NCI-H2029 treated with DMSO at 0.1 percent for 48 hours (cell line): ENCODE data around the gene PRKG1.
"Not testable (repeated sequence)": the region's sequence is repeated elsewhere in the genome, so short reads cannot be mapped to it uniquely, and the experiment has no call there.

ENCODE experiments used
- DNase-seq: peaks from one replicate; lab custom pipeline; 2025; lab: John Stamatoyannopoulos, UW

The PRKG1 gene

DNA sequence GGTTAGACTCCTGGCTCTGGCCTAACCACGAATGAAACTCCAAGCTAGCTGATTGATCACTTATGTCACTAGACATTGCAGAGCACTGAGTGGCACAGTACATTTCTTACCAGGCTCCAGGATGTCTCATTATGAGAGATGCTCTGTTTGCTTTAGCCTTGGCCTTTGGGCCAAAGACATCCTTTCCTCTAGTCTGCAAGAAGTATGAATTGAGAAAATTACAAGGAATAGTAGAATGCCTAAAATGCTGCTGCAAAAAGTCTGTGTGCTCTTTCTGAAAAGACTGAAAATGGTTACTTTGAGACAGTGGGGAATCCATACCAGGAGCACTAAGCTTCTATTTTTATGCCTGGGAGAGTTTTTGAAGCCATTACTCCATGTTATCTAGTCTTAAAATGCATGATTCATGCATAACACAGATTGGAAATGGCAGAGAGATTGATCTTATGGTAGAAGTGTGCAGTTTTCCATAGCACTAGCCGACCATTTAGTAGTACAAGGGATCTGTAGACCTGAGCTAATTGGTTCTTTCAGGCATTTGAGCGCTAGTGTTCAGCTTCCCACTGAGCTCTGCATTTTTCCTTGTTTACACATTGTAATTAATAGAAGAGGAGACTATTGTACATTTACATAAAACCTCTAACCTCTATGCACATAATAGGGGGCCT is 303.8 kb downstream of the PRKG1 start:
- DNase-seq = no peak

- DNase-seq = no peak
Measured at GRCh38 chr10:51382181-51382580, 307.9 kb downstream of the PRKG1 start.

DNA sequence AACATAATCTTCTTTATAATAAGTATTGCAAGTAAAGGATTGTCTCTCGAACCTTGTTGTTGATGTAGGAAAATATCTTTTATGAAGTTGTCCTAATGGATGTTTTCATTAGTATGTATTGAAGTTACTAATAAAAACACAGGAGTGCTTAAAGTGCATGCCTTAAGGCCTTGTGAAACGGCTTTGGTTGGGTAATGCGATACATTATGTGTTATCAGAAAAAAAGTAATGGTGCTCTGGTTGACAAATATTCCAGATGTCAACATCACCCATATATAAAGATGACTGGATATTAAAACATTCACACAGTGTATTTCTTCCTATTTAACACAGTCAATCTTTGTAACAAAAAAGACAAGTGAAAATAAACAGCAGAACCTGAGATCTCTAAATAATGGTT is 310.7 kb downstream of the PRKG1 start:
- DNase-seq = no peak

GRCh38 chr10:51386248-51386885 is 312.1 kb downstream of the PRKG1 start:
- no peak for DNase-seq

- no peak for DNase-seq
Measured at GRCh38 chr10:51389415-51390321, 315.4 kb downstream of the PRKG1 start.

GRCh38 chr10:51393006-51393405 is 318.7 kb downstream of the PRKG1 start:
- DNase-seq = not testable (repeated sequence)

DNA sequence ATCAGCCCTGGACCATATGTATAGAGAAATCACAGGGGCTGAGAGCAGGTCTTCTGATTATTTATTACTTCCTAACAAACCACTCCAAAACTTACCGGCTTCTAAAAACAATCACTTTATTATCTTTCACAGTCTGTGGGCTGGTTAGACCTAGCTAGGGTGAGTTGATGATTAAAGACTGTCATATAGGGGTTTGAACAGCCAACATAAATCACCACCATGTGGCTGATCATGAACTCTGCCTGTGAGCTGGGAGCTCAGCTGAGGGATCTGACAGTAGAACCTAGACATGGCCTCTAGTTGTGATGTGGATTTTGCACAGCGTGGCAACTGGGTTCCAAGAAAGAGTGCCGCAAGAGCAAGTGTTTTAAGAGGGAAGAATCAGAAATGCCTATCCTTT is 319.8 kb downstream of the PRKG1 start:
- no peak for DNase-seq

GRCh38 chr10:51397244-51397643 is 323.0 kb downstream of the PRKG1 start:
- no peak for DNase-seq

- DNase-seq = no peak
Measured at GRCh38 chr10:51397695-51398094, 323.4 kb downstream of the PRKG1 start.

- DNase-seq = no peak
Measured at GRCh38 chr10:51399840-51400239, 325.6 kb downstream of the PRKG1 start.

DNA sequence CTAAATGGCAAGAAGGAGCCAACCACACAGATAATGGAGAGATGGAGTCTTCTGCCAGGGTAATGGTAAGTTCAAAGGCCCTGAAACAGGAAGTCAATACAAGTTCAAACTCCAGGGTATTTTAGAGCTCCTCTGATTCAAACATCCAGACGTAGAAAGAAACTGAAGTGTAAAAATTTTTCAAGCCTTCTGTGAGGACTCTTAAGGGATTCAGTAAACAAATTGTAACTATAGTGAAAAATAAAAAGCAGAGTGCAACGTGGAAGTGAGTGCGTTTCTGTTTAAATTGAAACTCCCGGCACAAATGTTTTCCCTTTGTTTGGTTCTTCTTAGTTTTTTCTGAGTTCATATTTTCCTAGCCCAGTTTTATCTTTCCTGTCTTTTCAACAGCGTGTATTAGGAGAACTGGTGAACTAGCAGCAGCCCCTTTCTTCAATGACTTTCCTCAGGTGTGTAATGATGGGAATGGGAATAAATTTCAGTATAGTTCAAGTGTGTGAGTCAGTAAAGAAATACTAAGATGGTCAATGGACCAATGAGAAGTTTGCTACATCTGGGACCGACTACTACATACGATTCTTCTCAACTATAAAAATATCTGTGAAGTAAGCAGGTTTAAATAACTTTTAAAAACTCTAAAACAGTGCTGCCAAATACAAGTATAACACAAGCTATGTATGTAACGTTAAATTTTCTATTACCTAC is 326.3 kb downstream of the PRKG1 start:
- no peak for DNase-seq

GRCh38 chr10:51403521-51403920 is 329.2 kb downstream of the PRKG1 start:
- no peak for DNase-seq

DNA sequence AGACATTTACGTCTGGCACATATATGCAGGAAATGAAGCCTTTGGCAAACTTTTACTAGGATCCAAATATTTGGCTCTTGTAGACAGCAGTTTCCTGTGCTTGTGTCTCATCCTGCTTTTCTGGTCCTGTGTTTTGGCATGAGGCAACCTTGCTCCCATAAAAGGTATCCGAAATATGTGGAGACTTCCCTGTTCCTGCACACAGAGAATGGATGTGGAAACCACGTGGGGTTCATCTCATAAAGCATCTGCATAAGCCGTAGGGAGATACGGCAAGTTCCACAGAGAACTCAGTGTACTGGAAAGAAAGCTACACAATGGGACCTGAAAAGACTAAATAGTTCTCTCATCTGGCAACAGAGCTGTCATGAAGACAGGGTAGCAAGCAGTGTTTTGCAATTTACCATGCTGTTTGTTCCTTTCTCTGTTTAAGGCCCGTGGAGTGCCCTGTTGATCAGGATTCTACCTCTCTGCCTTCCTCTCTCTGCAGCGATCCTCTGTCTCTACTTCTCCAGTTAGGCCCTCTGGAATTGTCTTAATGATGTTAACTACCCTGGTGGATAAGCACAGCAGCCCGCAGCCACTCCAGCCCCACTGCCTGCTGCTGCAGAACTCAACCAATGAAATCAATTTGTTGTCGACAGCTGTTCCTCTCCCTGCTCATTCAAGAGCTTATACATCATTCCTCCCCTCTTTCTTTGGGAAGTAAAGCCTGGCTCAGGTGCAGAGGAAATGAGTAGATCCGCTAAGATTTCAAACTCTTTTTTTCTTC is 331.5 kb downstream of the PRKG1 start:
- no peak for DNase-seq

GRCh38 chr10:51406581-51406980 is 332.3 kb downstream of the PRKG1 start:
- DNase-seq = no peak

GRCh38 chr10:51416494-51416893 is 342.2 kb downstream of the PRKG1 start:
- DNase-seq = no peak

DNA sequence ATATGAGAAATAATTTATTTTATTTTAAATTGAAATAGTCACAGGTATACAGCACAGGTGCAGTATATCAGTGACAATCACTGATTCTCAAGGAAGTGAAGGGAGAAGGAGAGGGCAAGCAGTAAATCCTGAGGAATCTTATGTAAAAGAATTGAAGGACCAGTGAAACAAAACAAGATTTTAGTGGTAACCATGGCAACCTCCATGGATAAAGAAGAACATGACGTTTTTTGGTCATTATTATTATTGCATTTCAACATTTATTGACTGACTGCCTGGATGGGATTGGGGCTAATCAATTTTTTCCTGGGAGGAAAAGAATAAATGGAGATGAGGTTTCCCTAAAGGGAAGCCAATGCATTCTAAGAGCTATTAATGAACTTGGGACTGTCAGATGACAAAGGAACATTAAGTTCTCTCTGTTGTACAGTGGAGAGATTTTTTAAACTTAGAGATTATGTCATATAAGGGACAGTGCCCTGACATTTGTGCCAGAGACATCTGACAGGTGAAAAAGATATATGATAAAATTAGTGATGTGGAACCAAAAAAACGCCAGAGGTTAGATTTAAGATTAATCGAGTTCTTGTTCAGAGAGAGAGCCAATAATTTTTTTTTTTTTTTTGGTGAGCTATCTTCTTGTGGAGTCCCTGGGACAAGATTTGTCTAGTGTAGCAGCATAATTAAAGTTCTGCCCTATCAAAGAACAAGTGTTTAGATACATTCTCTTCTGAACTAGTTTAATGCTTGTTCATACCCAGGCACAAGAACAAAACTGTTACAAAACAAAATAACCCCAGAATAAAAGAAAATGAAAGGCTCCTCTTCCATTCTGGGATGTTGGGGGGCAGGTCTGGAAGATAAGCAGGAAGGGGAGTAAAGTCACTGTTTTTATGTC is 345.2 kb downstream of the PRKG1 start:
- no peak for DNase-seq

DNA sequence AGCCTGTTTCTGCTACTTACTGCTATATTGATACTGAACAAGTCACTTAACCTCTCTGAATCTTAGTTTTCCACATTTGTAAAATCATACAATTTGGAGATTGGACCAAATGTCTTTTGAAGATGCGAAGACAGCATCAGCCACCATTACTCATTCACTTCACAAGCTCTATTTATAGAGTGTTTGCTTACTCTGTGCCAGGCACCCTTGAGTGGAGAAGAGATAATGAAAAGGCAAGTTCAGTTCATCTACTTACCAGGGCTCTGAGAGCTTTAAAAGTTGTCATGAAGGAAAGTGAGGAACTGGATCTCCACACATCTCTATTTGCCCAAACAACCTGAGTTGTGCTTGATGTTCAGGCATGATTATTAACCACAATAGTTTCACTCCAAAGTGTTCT is 347.6 kb downstream of the PRKG1 start:
- DNase-seq = no peak

DNA sequence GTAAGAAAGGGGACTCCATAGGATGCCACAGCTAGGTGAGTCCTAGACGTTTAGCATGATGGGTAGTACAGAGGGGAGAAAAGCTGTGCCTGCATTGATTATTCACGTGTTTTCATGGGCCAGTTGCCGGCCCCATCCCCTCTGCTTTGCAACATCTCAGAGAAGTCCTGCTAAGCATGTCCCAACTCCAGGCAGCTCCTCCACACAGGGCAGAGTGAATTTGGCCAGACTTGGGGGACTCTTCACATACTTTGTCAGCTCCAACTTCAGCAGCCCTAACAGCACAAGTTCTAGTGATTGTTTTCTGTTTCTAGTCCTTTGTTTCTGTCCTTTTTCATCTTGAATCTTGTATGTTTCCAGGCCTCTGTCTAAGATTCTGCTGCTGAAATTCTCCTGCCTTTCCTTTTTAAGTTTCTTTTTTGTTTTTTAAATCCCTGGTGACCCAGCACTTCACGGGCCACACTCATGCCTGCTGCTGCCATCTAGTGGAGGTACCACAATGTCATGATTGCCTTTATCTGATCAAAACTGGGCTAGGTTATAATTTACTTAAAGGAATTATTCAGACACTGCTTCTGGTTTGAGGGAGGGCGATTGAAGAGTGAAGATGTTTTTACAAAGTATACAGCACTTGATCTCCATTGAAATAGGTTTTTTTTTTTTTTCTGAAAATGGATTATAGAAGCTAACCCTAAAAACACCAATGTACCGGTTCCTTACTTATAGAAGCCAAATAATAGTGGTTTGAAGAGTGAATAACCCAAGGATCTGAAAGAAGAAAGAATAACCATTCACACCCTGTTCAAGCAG is 348.2 kb downstream of the PRKG1 start:
- DNase-seq = no peak

DNA sequence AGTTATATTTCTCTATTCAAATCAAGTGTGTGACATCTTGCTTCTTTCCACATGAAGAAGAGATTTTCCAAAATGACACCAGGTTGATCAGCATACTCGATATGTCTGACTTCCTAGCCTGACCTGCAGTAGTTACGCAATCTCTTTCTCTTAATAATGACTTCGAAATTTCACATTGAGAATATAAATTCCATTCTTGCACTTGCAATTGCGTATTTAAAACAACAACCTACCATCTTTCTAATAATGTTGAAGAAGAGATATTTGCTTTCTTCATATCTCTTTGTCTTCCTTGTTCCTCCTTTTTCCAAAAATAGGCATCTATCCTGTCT is 348.8 kb downstream of the PRKG1 start:
- DNase-seq = no peak

DNA sequence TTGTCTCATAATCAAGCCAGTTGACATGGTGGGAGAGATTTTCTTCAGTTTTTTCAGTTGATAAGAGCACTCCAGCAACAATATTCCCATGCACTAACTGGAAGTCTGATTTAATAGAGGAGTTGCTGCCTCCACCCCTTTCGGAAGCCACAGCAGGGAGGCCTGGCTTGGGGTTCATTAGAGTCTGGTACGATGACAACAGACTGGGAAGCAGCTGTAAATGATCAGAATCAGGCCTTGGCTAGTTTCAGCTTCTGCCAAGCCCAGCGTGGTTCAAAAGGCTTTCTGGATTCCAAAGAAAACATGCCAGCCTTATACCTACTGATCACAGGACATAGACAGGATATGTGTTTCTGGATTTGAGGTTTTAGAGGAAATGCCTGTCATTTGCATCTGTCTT is 351.1 kb downstream of the PRKG1 start:
- DNase-seq = no peak
